NCI-H69 (cell line): ENCODE results near the gene SPNS3.

ENCODE experiments used
- DNase-seq: peaks from one replicate; lab custom pipeline; 2025; lab: John Stamatoyannopoulos, UW

The SPNS3 gene, protein sequence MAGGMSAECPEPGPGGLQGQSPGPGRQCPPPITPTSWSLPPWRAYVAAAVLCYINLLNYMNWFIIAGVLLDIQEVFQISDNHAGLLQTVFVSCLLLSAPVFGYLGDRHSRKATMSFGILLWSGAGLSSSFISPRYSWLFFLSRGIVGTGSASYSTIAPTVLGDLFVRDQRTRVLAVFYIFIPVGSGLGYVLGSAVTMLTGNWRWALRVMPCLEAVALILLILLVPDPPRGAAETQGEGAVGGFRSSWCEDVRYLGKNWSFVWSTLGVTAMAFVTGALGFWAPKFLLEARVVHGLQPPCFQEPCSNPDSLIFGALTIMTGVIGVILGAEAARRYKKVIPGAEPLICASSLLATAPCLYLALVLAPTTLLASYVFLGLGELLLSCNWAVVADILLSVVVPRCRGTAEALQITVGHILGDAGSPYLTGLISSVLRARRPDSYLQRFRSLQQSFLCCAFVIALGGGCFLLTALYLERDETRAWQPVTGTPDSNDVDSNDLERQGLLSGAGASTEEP

DNA sequence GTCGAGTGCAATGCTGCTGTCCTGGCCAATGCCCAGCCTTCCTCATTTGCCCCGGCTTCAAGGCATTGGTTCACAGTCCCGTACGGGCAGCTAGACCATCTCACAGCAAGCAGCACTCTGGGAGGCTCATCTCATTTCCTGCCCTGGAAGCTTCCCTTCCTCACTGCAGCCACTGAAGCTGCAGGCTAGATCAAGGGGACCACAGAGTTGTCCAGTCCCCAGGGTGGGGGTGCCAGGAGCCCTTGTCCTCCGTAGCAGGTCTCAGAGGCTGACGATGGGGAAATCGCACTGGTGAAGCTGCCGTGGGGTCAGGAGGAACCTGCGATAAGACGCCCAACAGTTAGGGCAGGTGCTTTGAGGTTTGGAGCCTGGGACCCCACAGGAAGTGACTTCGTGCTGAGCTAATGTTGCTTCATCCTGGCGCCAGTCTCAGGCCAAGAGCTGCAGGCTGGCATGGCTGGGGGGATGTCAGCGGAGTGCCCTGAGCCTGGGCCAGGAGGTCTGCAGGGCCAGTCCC is at the start of gene SPNS3:
SPNS3 (plus strand) TSS at position 426 of the 517 bp plus-strand sequence; CDS start at position 454, 28 bp downstream.
- no peak for DNase-seq

DNA sequence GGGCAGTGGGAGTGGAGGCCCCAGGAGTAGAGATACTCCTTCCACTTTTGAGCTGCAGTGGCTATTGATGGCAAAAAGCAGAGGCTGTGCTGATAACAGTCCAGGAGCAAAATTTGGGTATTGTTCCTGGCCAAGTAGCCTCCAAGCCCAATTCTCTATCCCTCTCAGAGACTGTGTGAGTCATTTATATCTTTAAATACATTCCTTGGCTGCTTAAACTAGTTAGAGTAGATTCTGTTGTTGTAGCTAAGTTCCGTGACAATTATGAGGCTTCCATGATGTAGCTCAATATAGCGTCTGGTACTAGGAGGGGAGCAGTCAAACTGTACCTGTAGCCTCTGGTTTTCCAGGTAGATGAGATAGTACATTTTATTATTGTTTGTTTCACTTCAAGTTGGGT is 47.3 kb upstream of the SPNS3 start:
- DNase-seq = no peak

DNA sequence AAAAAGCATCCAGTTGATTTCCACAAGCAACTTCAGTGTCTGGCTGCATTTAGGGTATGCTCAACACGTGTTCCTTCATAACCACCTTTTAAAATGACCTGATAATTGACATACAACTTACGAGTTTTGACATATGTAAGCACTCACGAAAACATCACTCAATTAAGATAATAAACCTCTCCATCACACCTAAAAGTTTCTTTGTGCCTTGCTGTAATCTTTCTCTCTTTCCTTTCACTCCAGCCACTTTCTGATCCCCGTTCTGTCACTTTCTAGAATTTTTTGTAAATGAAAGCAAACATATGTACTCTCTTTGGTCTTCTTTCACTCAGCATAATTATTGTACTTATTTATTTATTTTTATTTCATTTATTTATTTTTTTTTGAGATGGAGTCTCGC is 46.6 kb upstream of the SPNS3 start:
- no peak for DNase-seq

DNA sequence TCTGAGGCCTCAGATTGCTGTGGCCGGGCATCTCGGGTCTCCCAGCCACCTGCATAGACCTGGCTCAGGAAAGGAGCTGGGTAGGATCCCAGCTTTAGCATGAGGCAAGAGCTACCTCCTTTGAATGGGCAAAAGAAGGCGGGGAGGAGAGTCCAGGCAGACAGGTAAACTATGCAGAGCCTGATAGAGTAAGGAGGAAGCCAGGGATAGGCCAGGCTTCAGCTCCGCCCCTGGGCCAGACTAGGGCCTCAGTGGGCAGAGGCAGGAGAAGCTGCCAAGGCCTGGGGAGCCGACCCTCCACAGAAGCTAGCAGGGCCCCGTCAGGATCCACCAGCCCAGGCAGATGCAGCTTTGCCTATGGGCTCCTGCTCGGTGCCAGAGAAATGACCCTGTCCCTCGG is 44.7 kb upstream of the SPNS3 start:
- peak; percentile 5 for DNase-seq

DNA sequence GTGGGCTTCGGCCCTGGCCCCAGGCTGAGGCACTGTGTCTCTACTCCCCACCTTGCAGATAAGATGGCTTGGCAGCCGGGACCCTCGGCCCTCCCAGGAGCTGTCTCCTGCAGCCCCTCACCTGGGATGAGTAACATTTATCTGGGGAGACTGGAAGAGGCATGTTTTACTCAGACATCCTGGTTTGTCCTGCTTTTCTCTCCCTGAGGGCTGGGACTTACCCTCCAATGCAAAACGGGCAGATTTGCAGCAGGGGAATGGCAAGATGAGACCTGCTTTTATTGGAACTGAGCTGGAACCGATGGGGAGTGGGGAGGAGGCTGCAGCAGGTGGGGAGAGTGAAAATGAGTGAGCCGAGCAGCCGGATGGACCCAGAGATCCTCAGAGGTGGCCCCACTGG is 39.9 kb upstream of the SPNS3 start:
- no peak for DNase-seq

DNA sequence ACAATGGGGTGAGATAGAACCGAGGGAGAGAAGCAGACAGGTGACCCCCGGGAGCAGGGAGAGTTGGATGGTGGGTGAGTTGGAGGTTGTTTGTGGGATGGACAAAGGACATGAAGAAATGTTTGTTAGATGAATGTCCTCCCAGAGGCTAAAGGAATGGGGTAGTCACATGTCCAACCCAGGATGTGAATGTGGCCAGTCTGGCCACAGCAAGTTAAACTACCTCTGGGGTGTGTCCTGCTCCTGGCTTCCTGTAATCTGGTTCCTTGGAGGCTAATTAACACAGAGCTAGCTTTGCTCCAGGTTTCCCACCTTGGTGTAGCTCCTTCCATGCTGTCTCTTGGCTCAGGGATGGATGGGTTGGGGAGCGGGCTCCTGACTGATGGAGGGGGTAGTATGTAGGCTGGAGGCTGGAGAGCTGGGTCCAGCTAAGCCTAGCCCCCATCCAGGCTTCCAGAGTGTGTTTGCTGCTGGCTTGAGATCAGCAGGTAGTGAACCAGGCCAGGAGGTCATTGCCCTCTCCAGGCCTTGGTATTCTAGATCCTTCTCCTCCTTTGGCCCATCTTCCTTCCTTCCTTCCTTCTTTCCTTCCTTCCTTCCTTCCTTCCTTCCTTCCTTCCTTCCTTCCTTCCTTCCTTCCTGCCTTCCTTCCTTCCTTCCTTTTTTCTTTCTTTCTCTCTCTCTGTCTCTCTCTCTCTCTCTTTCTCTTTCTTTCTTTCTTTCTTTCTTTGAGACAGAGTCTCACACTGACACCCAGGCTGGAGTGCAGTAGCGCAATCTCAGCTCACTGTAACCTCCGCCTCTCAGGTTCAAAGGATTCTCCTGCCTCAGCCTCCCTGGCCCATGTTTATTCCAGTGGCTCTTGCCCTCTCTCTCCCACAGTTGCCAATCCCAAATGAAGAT is 39.3 kb upstream of the SPNS3 start:
- peak; percentile 3 for DNase-seq

DNA sequence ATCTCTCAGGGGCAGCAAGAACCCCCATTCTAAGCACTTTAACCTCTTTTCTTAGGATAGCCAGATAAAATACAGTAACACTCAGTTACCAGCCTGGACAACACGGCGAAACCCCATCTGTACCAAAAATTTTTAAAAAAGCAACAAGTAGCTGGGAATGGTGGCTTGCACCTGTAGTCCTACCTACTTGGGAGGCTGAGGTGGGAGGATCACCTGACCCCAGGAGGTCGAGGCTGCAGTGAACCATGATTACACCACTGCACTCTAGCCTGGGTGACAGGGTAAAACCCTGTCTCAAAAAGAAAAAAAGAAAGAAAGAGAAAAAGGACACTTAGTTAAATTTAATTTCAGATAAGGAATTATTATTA is 38.6 kb upstream of the SPNS3 start:
- no peak for DNase-seq

DNA sequence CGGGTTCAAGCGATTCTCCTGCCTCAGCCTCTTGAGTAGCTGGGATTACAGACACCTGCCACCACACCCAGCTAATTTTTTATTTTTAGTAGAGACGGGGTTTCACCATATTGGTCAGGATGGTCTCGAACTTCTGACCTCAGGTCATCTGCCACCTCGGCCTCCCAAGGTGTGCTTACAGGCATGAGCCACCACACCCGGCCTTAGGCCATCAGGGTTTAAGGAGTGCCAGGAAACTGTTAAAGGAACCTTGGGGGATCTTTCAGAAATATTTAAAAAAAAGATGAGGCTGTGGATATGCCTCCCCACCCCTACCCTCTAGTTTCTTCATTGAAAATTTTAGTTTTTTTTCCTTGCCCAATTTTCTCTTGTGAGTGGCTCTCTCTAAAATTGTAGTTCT is 35.9 kb upstream of the SPNS3 start:
- DNase-seq = no peak

DNA sequence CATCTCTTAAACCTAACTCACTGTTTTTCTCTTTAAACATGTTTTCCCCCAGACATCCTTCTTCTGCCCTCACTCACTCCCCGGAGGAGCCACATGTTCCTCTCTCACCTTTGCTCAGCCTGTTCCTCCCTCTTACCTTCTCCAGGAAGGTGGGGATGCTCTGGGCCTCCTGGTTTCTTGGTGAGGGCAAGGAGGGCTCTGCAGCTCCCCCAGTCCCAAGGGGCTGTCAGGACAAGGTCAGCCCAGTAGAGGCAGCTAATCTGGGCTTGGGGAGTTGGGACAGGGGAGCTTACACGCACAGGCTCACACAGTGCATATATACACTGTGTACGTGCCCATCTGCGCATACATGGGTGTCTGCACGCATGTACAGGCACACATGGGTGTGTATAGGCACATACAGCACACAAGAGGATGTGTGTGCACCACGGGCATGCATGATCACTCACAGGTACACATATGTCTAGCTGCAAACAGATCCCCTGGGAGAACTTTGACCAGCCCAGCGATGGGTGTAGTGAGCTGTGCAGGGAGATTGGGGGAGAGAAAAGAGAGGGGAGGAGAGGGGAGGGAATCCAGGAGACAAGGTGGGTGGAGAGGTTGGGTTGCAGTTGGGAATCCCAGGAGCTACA is 28.6 kb upstream of the SPNS3 start:
- peak; percentile 6 for DNase-seq

DNA sequence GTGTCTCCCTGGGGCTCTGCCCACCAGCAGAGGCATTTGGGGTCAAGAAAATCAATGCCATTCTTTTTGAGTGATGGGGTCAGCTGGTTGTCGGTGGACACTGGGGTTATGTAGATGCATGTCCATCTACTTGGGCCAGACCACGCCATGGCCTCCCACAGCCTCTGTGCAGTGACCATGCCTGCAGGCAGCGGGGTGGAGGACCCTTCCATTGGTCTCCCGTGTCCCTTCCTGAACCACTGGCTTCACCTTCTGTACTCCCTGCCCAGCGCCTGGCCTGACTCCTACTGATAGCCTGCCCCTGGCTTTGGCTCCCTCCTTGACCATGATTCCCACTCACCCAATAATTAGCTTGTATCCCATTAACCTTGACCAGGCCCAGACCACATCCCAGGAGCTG is 28.0 kb upstream of the SPNS3 start:
- no peak for DNase-seq

DNA sequence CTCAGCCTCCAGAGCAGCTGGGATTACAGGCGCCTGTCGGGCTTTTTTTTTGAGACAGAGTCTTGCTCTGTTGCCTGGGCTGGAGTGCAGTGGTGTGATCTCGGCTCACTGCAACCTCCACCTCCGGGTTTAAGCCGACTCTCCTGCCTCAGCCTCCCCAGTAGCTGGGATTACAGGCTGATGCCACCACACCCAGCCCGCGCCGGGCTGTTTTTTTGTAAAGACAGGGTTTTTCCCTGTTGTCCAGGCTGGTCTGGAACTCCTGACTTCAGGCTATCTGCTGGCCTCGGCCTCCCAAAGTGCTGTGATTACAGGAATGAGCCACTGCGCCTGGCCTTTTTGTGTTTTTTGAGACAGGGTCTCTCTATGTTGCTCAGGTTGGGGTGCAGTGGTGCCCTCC is 27.4 kb upstream of the SPNS3 start:
- DNase-seq = no peak

DNA sequence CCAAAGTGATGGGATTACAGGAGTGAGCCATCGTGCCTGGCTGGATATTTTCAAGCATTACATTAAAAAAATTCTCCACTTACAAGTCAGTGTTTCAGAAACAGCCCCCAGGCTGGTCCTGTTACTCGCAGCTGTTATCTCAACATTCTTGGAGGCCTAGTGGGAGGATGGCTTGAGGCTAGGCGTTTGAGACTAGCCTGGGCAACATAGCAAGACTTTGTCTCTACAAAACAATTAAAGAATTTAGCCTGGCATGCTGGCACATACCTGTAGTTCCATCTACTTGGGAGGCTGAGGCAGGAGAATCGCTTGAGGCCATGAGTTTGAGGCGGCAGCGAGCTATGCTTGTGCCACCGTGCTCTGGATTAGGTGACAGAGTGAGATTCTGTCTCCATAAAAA is 26.5 kb upstream of the SPNS3 start:
- no peak for DNase-seq

DNA sequence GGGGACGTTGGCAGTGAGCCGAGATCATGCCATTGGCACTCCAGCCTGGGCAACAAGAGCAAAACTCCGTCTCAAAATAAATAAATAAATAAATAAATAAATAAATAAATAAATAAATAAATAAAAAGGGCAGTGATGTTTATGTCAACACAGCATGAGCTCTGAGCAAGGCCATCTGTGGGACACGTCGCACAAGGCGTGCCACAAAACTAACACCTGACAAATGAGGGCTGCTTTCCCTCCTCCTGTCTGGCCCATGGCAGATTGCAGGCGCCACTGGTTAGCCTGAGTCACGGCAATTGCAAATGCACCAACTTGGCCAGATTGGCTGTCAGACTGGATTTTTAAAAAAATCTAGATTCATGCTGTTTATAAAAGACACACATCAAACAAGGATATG is 25.9 kb upstream of the SPNS3 start:
- DNase-seq = peak; percentile 72

DNA sequence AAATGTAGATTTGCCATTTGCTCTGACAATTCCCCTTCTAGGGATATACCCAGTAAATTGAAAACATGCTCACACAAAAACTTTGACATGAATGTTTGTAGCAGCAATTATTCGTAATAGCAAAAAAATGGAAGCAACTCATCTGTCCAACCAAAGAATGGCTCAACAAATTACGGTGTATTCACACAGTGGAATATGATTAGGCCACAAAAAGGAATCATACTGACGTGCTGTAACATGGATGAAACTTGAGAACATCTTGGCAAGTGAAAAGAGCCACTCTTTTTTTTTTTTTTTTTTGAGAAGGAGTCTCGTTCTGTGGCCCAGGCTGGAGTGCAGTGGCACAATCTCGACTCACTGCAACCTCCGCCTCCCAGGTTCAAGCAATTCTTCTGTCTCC is 24.1 kb upstream of the SPNS3 start:
- no peak for DNase-seq

DNA sequence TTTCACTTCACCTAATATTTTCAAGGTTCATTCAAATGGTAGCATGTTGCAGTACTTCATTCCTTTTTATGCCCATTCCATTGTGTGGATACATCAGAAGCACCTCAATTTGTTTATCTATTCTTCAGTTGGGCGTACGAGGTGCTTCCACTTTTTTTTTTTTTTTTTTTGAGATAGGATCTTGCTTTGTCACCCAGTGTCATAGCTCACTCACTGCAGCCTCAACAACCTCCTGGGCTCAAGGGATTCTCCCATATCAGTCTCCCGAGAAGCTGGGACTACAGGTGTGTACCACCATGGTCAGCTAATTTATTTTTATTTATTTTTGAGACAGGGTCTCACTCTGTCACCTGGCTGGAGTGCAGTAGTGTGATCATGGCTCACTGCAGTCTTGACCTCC is 22.5 kb upstream of the SPNS3 start:
- DNase-seq = no peak

DNA sequence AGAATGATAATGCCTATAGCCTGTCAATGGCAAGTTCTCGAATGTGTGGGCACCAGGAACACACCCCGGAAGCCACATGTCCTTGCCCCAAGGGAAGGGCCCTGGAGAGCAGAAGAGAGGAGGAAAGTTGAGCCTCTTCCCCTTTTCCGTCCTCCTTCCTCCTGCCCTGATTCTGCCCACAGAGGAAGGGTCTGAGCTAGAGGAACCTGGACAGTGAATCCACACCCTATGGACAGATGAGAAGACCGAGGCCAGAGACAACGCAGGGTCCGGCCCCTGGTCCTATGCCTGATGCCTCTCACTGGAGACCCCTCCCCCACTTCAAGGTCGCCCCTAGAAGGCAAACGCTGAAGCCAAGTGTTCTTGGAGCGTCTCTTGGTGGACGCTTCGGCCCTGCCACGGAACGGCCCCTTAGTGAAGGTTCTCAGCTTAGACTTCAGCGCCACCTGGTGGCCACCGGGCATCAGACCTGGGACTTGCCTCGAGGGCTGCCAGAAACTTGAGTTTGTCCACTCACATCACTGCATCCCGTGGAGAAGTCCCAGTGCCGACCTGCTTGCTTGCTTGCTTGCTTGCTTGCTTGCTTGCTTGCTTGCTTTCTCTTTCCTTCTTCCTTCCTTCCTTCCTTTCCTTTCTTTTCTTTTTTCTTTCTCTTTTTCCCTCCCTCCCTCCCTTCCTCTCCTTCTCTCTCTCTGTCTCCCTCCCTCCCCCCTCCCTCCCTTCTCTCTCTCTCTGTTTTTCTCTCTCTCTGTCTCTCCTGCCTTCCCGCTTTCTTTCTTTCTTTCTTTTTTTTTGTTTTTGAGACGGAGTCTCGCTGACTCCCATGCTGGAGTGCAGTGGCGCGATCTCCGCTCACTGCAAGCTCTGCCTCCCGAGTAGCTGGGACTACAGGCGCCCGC is 20.6 kb upstream of the SPNS3 start:
- DNase-seq = peak; percentile 83

DNA sequence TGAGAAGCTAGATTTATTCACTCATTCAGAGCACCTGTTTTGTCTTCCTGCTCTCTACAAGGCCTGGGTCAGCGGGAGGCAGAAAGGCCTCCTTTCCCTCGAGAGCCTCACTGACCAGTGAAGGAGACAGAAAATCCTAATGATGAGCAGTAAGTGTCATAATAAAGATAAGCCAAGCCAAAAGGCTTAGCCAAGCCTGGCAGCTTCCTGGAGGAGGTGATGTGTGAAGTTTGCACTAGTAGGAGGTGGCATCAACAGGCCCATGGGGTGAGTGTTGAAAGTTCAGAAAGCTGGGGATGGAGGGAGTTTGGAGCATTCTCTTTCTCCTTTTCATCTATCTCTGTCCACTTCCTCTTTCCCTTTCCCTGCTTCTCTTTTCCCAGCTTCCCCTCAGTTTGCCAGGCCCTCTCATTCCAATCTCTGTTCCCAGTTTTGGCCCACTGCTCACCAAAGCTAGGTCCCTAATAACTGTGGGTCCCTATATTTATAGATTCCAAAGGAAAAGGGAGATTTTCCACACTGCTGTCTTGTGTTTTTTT is 16.5 kb upstream of the SPNS3 start:
- no peak for DNase-seq

DNA sequence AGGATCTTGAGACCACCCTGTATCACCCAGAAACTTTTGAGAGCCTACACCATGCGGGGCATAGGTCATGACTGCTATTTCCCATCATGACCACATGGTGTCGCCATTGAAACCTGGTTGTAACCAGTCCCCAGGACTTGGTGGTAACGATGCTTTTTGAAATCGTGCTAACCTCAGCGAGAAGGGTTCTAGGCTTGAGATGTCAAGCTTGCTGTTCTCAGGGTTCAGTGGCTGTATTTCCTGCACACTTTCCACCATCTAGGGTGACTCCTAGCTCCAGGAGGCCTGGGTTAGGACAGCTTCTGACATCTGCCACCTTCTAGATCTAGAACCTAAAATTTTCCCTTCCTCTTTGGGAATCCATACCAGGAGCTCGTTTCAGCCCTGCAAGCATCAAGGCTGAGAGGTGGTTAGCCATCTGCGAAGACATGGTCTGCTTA is 13.0 kb upstream of the SPNS3 start:
- DNase-seq = peak; percentile 75

DNA sequence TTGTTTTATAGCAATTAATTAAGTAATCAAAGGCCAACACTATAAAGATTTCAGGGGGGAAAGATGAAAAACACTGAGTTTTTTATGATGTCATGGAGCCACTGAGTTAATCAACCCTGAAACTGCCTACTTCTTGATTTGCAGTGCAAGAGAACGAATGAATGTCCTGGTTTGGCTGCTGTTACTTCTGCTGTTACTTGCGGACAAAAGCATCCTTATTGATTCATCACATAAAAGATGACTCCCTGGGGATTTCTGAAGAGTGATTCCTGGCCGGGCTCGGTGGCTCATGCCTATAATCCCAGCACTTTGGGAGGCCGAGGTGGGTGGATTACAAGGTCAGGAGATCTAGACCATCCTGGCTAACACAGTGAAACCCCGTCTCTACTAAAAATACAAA is 10.9 kb upstream of the SPNS3 start:
- peak; percentile 37 for DNase-seq

DNA sequence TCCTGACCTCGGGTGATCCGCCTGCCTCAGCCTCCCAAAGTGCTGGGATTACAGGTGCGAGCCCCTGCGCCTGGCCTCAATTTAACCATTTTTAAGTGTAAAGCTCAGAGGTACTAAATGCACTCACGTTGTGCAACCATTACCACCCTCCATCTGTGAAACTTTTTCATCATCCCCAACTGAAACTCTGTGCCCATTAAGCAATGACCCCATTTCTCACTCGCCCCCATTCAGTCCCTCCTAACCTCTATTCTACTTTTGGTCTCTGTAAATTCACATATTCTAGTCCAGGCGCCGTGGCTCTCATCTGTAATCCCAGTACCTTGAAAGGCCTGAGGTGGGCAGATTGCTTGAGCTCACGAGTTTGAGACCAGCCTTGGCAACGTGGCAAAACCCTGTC is 8.3 kb upstream of the SPNS3 start:
- no peak for DNase-seq
